GM12878 (cell line): ENCODE measurements around the gene KMT2B. TPM values are rescaled to one million over a fixed set of nuclear protein-coding genes. Genes with fewer than 3 reads are reported as not detected.

Source experiments
- ATAC-seq: fragments of 200-7000 bp; cut with Tn5 transposase; 3 replicates; pipeline ENCODE4 v1.9.1; 2020; ENCODE audit warnings: mild to moderate bottlenecking, moderate library complexity
- BruUV-seq: library from RNA; stranded (reverse); fragments of 400-500 nt; replicated peaks from 2 replicates; lab custom pipeline; 2021; lab: Mats Ljungman, UMichigan
- CTCF ChIA-PET: fragments of 300-600 bp; sonication (Branson Sonifier 250); formaldehyde crosslinking; extraction: SDS; loops from one replicate; lab custom pipeline; 2021; ENCODE audit warnings: inconsistent platforms; lab: Yijun Ruan, JAX
- POLR2A ChIA-PET: fragments of 350-600 bp; formaldehyde crosslinking; extraction: SDS; loops from one replicate; lab custom pipeline; 2021; ENCODE audit warnings: inconsistent platforms; lab: Charles Lee
- RAD21 ChIA-PET: fragments of 300-600 bp; sonication (Branson Sonifier 250); formaldehyde crosslinking; loops from one replicate; lab custom pipeline; 2023; ENCODE audit warnings: antibody characterized with exemption; ENCODE audit not compliant: unreplicated experiment; lab: Charles Lee
- SMC1A ChIA-PET: fragments of 300-600 bp; sonication (Branson Sonifier 250); formaldehyde crosslinking; loops from one replicate; lab custom pipeline; 2023; ENCODE audit not compliant: unreplicated experiment, uncharacterized antibody; lab: Charles Lee
- DNase-seq: peaks from one replicate; pipeline ENCODE4 v3.0.0-alpha.2; 2011; ENCODE audit warnings: low read depth, low spot score
- FAIRE-seq: peaks from 3 replicates; lab custom pipeline; 2011; peaks lifted over from hg19 to GRCh38; lab: Jason Lieb, UNC
- H2AFZ ChIP-seq: 2 replicates; pipeline ENCODE4 v1.6.0; 2011; ENCODE audit warnings: low read depth, low read length, control low read depth; ENCODE audit not compliant: control insufficient read depth
- H3K27ac ChIP-seq: 2 replicates; pipeline ENCODE4 v1.5.1; 2011; ENCODE audit warnings: control low read depth; ENCODE audit not compliant: control insufficient read depth, insufficient read depth
- H3K27me3 ChIP-seq, 2 experiments: replicated peaks in 1 of 2; 2 replicates each; pipeline versions ENCODE4 v1.6.0 to v1.6.1; 2011; ENCODE audit warnings: low read length in 1 of 2; ENCODE audit not compliant: control insufficient read depth in 2 of 2, insufficient read depth in 2 of 2
- H3K36me3 ChIP-seq, 2 experiments: 2 replicates each; pipeline ENCODE4 v1.5.1; 2011; ENCODE audit warnings: low read length in 1 of 2; ENCODE audit not compliant: control insufficient read depth in 2 of 2, insufficient read depth in 2 of 2
- H3K4me1 ChIP-seq: 2 replicates; pipeline ENCODE4 v1.6.1; 2011; ENCODE audit warnings: mild to moderate bottlenecking, low read length, moderate library complexity, mixed read lengths; ENCODE audit not compliant: control insufficient read depth, insufficient read depth
- H3K4me2 ChIP-seq: 2 replicates; pipeline ENCODE4 v1.6.0; 2011; ENCODE audit warnings: control low read depth; ENCODE audit not compliant: control insufficient read depth, insufficient read depth
- H3K4me3 ChIP-seq: fragments of 200-600 bp; sonication (generic); 2 replicates; pipeline ENCODE4 v1.5.1; 2016
- H3K79me2 ChIP-seq: 2 replicates; pipeline ENCODE4 v1.6.0; 2011; ENCODE audit warnings: low read length; ENCODE audit not compliant: control insufficient read depth, insufficient read depth
- H3K9ac ChIP-seq: 2 replicates; pipeline ENCODE4 v1.8.0; 2011; ENCODE audit warnings: low read length, control low read depth, mixed read lengths; ENCODE audit not compliant: control insufficient read depth, insufficient read depth
- H3K9me3 ChIP-seq: replicated peaks from 3 replicates; pipeline ENCODE4 v1.5.1; 2011; ENCODE audit warnings: mild to moderate bottlenecking, low read length; ENCODE audit not compliant: control insufficient read depth, insufficient read depth
- H4K20me1 ChIP-seq: 2 replicates; pipeline ENCODE4 v1.6.0; 2011; ENCODE audit not compliant: control insufficient read depth, insufficient read depth
- CBFB ChIP-seq: IDR thresholded peaks from 2 replicates; pipeline ENCODE4 v1.6.1; 2016; ENCODE audit warnings: antibody characterized with exemption, low read depth
- E4F1 ChIP-seq: fragments of 450-650 bp; IDR thresholded peaks from 2 replicates; pipeline ENCODE4 v1.6.1; 2018; ENCODE audit warnings: borderline replicate concordance, mild to moderate bottlenecking; ENCODE audit not compliant: partially characterized antibody
- EED ChIP-seq: sonication (generic); IDR thresholded peaks from 2 replicates; pipeline ENCODE4 v1.6.1; 2016; ENCODE audit warnings: antibody characterized with exemption, low read depth
- GATAD2B ChIP-seq: fragments of 450-650 bp; conservative IDR thresholded peaks from 2 replicates; pipeline ENCODE4 v1.6.1; 2017; ENCODE audit warnings: low read depth, mild to moderate bottlenecking, moderate library complexity
- HDAC2 ChIP-seq: fragments of 200-600 bp; sonication (generic); IDR thresholded peaks from 2 replicates; pipeline ENCODE4 v1.6.1; 2017
- HDAC6 ChIP-seq: fragments of 200-600 bp; sonication (generic); IDR thresholded peaks from one replicate; pipeline ENCODE4 v1.8.0; 2017; ENCODE audit warnings: antibody characterized with exemption; ENCODE audit not compliant: unreplicated experiment
- HDGF ChIP-seq: fragments of 450-650 bp; IDR thresholded peaks from 2 replicates; pipeline ENCODE4 v1.6.1; 2016; ENCODE audit warnings: antibody characterized with exemption
- IKZF1 ChIP-seq: fragments of 450-650 bp; conservative IDR thresholded peaks from 2 replicates; pipeline ENCODE4 v1.6.1; 2017; ENCODE audit warnings: antibody characterized with exemption, mild to moderate bottlenecking
- IKZF2 ChIP-seq, 2 experiments: fragments of 450-650 bp; IDR thresholded peaks; 2 replicates each; pipeline ENCODE4 v1.6.1; 2017; ENCODE audit warnings: mild to moderate bottlenecking in 2 of 2, moderate library complexity in 2 of 2
- LARP7 ChIP-seq: fragments of 450-650 bp; IDR thresholded peaks from 2 replicates; pipeline ENCODE4 v1.6.1; 2017; ENCODE audit warnings: mild to moderate bottlenecking
- MAX ChIP-seq: IDR thresholded peaks from 2 replicates; pipeline ENCODE4 v1.6.1; 2012; ENCODE audit warnings: low read depth, low read length, improper control_type of control experiment
- NFIC ChIP-seq: IDR thresholded peaks from 2 replicates; pipeline ENCODE4 v1.6.1; 2012; ENCODE audit warnings: low read depth, mild to moderate bottlenecking, inconsistent platforms, low read length, moderate library complexity
- RELB ChIP-seq: fragments of 450-650 bp; IDR thresholded peaks from 2 replicates; pipeline ENCODE4 v1.6.1; 2017; ENCODE audit warnings: low read depth, mild to moderate bottlenecking, moderate library complexity
- RUNX3 ChIP-seq: IDR thresholded peaks from 2 replicates; pipeline ENCODE4 v1.6.1; 2012; ENCODE audit warnings: low read length, inconsistent platforms
- SMC3 ChIP-seq: IDR thresholded peaks from 2 replicates; pipeline ENCODE4 v1.6.1; 2011; ENCODE audit warnings: low read length, improper control_type of control experiment, borderline replicate concordance
- SREBF2 ChIP-seq: IDR thresholded peaks from 2 replicates; pipeline ENCODE4 v1.6.1; 2012; ENCODE audit warnings: mild to moderate bottlenecking, low read length
- WGBS: methylation state at CpG from one replicate; pipeline ENCODE4 v1.1.6; 2016; ENCODE audit warnings: low lambda C conversion rate; ENCODE audit not compliant: insufficient replicate concordance, insufficient coverage; ENCODE audit errors: missing lambda C conversion rate; 5-methylcytosine and 5-hydroxymethylcytosine counted together
- in situ Hi-C: fragments of 300-500 bp; cut with MboI; formaldehyde crosslinking; loops from 9 replicates; pipeline ENCODE4 v1.14.3; 2018; ENCODE audit warnings: mixed read lengths
- intact Hi-C: fragments of 100-400 bp; cut with micrococcal nuclease; formaldehyde crosslinking; loops from one replicate; pipeline ENCODE4 v1.14.2; 2022; ENCODE audit not compliant: unreplicated experiment
- polyA plus RNA-seq, 11 experiments: library from polyadenylated mRNA; depleted of rRNA in 4 of 11; unstranded in 6 of 11; stranded (reverse) in 5 of 11; fragments of >200 nt; fragmentation: Nextera tagmentation in 4 of 11; fragmentation: Illumina TruSeq in 1 of 11; extraction: Ambion mirVana in 4 of 11; extraction: Trizol in 1 of 11; gene quantifications; 1 replicate in 1 of 11; 2 replicates in 10 of 11; pipeline versions ENCODE4 v1.2.1 to v1.2.3, GENCODE V29; 2011 to 2016; ENCODE audit warnings: inconsistent platforms in 2 of 11, missing spikeins in 2 of 11, low read depth in 1 of 11
- total RNA-seq, 4 experiments: library from RNA; depleted of rRNA in 3 of 4; stranded (reverse); fragments of >200 nt in 3 of 4; fragmentation: Illumina TruSeq in 1 of 4; extraction: Trizol in 1 of 4; gene quantifications; 2 replicates each; pipeline versions ENCODE4 v1.2.1 to v1.2.3, GENCODE V29; 2013 to 2021

Gene KMT2B
- total and polyA plus RNA-seq, 10 of the 15 experiments (the other 5 are each of a cell fraction or from before 2014, with no cell fraction given): 0.71 to 35.6 (median 6.0) TPM

GRCh38 chr19:35671818-35672217 lies 46.0 kb upstream of the KMT2B start (continued):
- TF ChIP-seq NFIC: no peak
- TF ChIP-seq SREBF2: no peak
- TF ChIP-seq CBFB: no peak
- TF ChIP-seq LARP7: no peak
- TF ChIP-seq HDGF: no peak
- TF ChIP-seq HDAC2: no peak

GRCh38 chr19:35673121-35673804 lies 44.5 kb upstream of the KMT2B start:
- in situ Hi-C loops: no loop called here
- no peak overlapping the region for H3K9ac ChIP-seq
- H3K4me3 ChIP-seq: peak overlapping the region; percentile 67
- peaks cover 4% of the 10 kb centered on the region for H3K4me1 ChIP-seq
- POLR2A ChIA-PET: interaction anchor here (0.6 to 1.2 kb wide), 3 partner anchors 25 to 63 kb away, joined by 3 to 5 read pairs (median 3); partner anchors contain the start of gene COX6B1
- ATAC-seq (peak; percentile 94), DNase-seq (no peak), FAIRE-seq (peak; percentile 52)
- TF ChIP-seq GATAD2B: 0 out of 2 replicates have a peak, but pooled peaks have one; percentile 48
- TF ChIP-seq E4F1: no peak
- peak; percentile 49; the same call in 1 of the 2 replicates for TF ChIP-seq IKZF1
- TF ChIP-seq MAX: no peak
- 0 out of 2 replicates have a peak, but pooled peaks have one; percentile 44 for TF ChIP-seq RELB
- TF ChIP-seq IKZF2 (IDR thresholded peaks at IDR 0.05): peak in 1 of 2 experiments; percentile 9; a peak in 1 of 4 replicates
- peak; percentile 63 for TF ChIP-seq RUNX3
- TF ChIP-seq EED: 0 out of 2 replicates have a peak, but pooled peaks have one; percentile 33
- TF ChIP-seq HDAC6: no peak
- no peak for TF ChIP-seq SMC3
- no TSS peak for BruUV-seq
- no peak overlapping the region for H3K27ac ChIP-seq
- CTCF ChIA-PET: interaction anchor here (1.2 to 1.3 kb wide), 3 partner anchors 21 to 163 kb away, joined by 3 to 5 read pairs (median 4); no protein-coding TSS in a partner anchor
- intact Hi-C loops: no loop called here
- SMC1A ChIA-PET: interaction anchor here (0.9 to 1.9 kb wide), 4 partner anchors 11 to 258 kb away, joined by 3 to 7 read pairs (median 4); partner anchors contain the start of gene COX6B1
- H3K9me3 ChIP-seq: no peaks in the 10 kb centered on the region
- H3K4me2 ChIP-seq: peak overlapping the region; percentile 92
- no peaks in the 10 kb centered on the region for H4K20me1 ChIP-seq
- H3K36me3 ChIP-seq: no peaks in the 10 kb centered on the region
- 3% methylated on average over 39 of the region's 39 CpGs for WGBS
- H3K79me2 ChIP-seq: no peaks in the 10 kb centered on the region
- no peaks in the 10 kb centered on the region for H3K27me3 ChIP-seq
- RAD21 ChIA-PET: interaction anchor here (1.0 to 1.2 kb wide), 2 partner anchors 25 to 28 kb away, joined by 3 read pairs; partner anchors contain the start of gene COX6B1
- H2AFZ ChIP-seq: peak overlapping the region; percentile 87
